Measurements from ENCODE around the gene FFAR1. TPM values are rescaled to one million over a fixed set of nuclear protein-coding genes. Genes with fewer than 3 reads are reported as not detected.

The FFAR1 gene
- total and polyA plus RNA-seq, 2 of the 8 experiments (the other 6 are each of a cell fraction or from before 2014, with no cell fraction given) = not detected

DNA sequence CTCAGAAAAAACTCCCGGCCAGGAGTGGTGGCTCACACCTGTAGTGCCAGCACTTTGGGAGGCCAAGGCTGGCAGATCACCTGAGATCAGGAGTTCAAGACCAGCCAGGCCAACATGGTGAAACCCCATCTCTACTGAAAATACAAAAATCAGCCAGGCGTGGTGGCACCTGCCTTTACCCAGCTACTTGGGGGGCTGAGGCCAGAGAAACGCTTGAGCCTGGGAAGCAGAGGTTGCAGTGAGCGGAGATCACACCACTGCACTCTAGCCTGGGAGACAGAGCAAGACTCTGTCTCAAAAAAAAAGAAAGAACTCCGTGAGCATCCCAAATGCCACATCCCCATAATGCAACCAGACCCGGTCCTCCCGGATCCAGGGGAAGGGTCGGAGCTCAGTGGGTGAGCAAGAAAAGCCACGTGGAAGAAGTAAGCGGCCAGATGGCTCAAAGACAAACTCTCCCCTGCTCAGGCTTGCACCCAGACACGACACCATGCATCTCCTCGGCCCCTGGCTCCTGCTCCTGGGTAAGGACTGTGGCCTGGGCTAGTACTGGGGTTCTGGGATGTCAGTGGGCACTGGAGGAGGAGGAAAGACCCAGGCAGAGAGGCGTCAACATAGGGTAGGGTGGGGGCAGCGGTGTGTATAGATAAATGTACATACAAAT lies 16.0 kb upstream of the FFAR1 start:
- Histone ChIP-seq H2BK12ac (ENCODE audit: low read depth, low read length) (no peak overlapping the region), H2AFZ (ENCODE audit: low read length) (no peak overlapping the region), H3K4ac (replicated peaks; ENCODE audit: insufficient read length, low read depth, low read length) (no peak overlapping the region), H3K9me3 (ENCODE audit: insufficient read depth in 2 of 2, low read depth in 1 of 2, low read length in 1 of 2) (no peaks in the 10 kb centered on the region), H4K5ac (ENCODE audit: insufficient read length, low read depth, low read length) (no peak overlapping the region), H3K79me1 (ENCODE audit: low read depth, low read length) (no peaks in the 10 kb centered on the region), H3K4me1 (replicated peaks in 1 of 4; ENCODE audit: control insufficient read depth in 3 of 4, insufficient read depth in 4 of 4, low read length in 3 of 4) (no peaks in the 10 kb centered on the region; a peak in 1 of 7 replicates), H3K18ac (ENCODE audit: extremely low read depth, low read length) (no peak overlapping the region), H3K4me2 (ENCODE audit: insufficient read depth in 1 of 2, low read depth in 2 of 2, low read length in 2 of 2) (no peak overlapping the region), H2BK20ac (ENCODE audit: low read length) (no peak overlapping the region), H3K56ac (replicated peaks; ENCODE audit: insufficient read length, low read depth, low read length) (no peak overlapping the region), H2BK120ac (replicated peaks; ENCODE audit: low read depth, low read length) (no peak overlapping the region), H4K8ac (ENCODE audit: extremely low read depth, insufficient read depth, low read length) (peak overlapping the region; percentile 20), H3K36me3 (ENCODE audit: control insufficient read depth in 2 of 4, insufficient read depth in 4 of 4, low read length in 3 of 4) (no peaks in the 10 kb centered on the region), H3K27me3 (replicated peaks in 1 of 4; ENCODE audit: control insufficient read depth in 3 of 4, extremely low read depth in 1 of 4, insufficient read depth in 3 of 4, low read length in 3 of 4) (no peaks in the 10 kb centered on the region), H3K14ac (ENCODE audit: insufficient read length) (no peak overlapping the region), H4K91ac (replicated peaks; ENCODE audit: insufficient read length, low read length) (no peak overlapping the region), H3K9ac (replicated peaks in 1 of 4; ENCODE audit: extremely low read depth in 1 of 4, low read depth in 3 of 4, low read length in 3 of 4) (no peak overlapping the region), H2BK15ac (ENCODE audit: low read length) (no peak overlapping the region), H2BK5ac (ENCODE audit: low read depth, low read length) (no peak overlapping the region), H3K79me2 (ENCODE audit: control insufficient read depth in 1 of 2, insufficient read depth in 2 of 2, low read length in 2 of 2) (no peaks in the 10 kb centered on the region), H2AK5ac (ENCODE audit: low read depth, low read length) (no peak overlapping the region), H3K27ac (ENCODE audit: low read depth, low read length) (no peak overlapping the region), H4K20me1 (replicated peaks in 1 of 2; ENCODE audit: control insufficient read depth in 1 of 2, insufficient read depth in 2 of 2, low read length in 2 of 2) (no peaks in the 10 kb centered on the region), H3K23me2 (ENCODE audit: low read depth, low read length) (no peaks in the 10 kb centered on the region), H3K4me3 (ENCODE audit: extremely low read depth in 1 of 4, insufficient read depth in 2 of 4, low read depth in 3 of 4, low read length in 4 of 4) (no peak overlapping the region), H3K23ac (ENCODE audit: insufficient read length) (no peak overlapping the region)
- 82% methylated on average over 14 of the region's 14 CpGs; no CpG with 5 or more reads in 1 of the 2 experiments for WGBS, 2 experiments (ENCODE audit: extremely low coverage in 1 of 2, insufficient coverage in 1 of 2, insufficient read length in 1 of 2, insufficient replicate concordance in 2 of 2, low coverage in 1 of 2, low lambda C conversion rate in 2 of 2, missing lambda C conversion rate in 1 of 2)
- ChIA-PET POLR2A (ENCODE audit: partially characterized antibody) (no interaction called here), CTCF (ENCODE audit: partially characterized antibody) (interaction anchor here (0.6 to 2.2 kb wide), 4 partner anchors 22 to 896 kb away, joined by 3 to 7 read pairs (median 4); partner anchors contain the start of gene FFAR3)
- FAIRE-seq (no peak), DNase-seq (ENCODE audit: low read depth in 1 of 2, low spot score in 2 of 2) (no peak)
- TF ChIP-seq, protein P1, sequence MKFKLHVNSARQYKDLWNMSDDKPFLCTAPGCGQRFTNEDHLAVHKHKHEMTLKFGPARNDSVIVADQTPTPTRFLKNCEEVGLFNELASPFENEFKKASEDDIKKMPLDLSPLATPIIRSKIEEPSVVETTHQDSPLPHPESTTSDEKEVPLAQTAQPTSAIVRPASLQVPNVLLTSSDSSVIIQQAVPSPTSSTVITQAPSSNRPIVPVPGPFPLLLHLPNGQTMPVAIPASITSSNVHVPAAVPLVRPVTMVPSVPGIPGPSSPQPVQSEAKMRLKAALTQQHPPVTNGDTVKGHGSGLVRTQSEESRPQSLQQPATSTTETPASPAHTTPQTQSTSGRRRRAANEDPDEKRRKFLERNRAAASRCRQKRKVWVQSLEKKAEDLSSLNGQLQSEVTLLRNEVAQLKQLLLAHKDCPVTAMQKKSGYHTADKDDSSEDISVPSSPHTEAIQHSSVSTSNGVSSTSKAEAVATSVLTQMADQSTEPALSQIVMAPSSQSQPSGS (IDR thresholded peaks at IDR 0.05; ENCODE audit: low read length) = no peak
- TF ChIP-seq, protein P2, sequence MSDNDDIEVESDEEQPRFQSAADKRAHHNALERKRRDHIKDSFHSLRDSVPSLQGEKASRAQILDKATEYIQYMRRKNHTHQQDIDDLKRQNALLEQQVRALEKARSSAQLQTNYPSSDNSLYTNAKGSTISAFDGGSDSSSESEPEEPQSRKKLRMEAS (IDR thresholded peaks at IDR 0.05) = no peak
- no peak for TF ChIP-seq GABPA (IDR thresholded peaks at IDR 0.05; ENCODE audit: borderline replicate concordance, insufficient read depth, low read length)
- no peak for TF ChIP-seq HDAC6 (IDR thresholded peaks at IDR 0.05; ENCODE audit: low read depth, low read length)
- no peak for TF ChIP-seq EP300 (IDR thresholded peaks at IDR 0.05; ENCODE audit: borderline replicate concordance in 1 of 2, low read depth in 2 of 2, low read length in 2 of 2)
- no peak for TF ChIP-seq BCL11A (IDR thresholded peaks at IDR 0.05; ENCODE audit: low read depth in 2 of 2, low read length in 2 of 2)
- no peak for TF ChIP-seq SP4 (IDR thresholded peaks at IDR 0.05; ENCODE audit: low read length)
- TF ChIP-seq NANOG (IDR thresholded peaks at IDR 0.05; ENCODE audit: insufficient read depth, low read depth, low read length, poor library complexity, severe bottlenecking) = no peak
- TF ChIP-seq RNF2 (IDR thresholded peaks at IDR 0.05; ENCODE audit: borderline replicate concordance, low read depth, low read length, missing control alignments, poor library complexity, severe bottlenecking) = no peak
- TF ChIP-seq ZNF274 (IDR thresholded peaks at IDR 0.05; ENCODE audit: borderline replicate concordance, extremely low read depth, low read length) = no peak
